Measurements from ENCODE around the gene CRACR2A. TPM values are rescaled to one million over a fixed set of nuclear protein-coding genes. Genes with fewer than 3 reads are reported as not detected.

Gene CRACR2A
- polyA plus RNA-seq, 2 of the 4 experiments (the other 2 are of a cell fraction): 1.1 to 3.8 TPM

- no peak overlapping the region for H3K4me2 ChIP-seq
- ChIA-PET CTCF (interaction anchor here (0.9 to 1.5 kb wide), 3 partner anchors 16 to 179 kb away, joined by 3 to 5 read pairs (median 4); no protein-coding TSS in a partner anchor), POLR2A (no interaction called here)
- 50% methylated on average over 3 of the region's 4 CpGs for WGBS (ENCODE audit: missing lambda C conversion rate)
- ATAC-seq: no peak
- no peaks in the 10 kb centered on the region for H3K9me3 ChIP-seq
- no peak for TF ChIP-seq PHF8 (IDR thresholded peaks at IDR 0.05; ENCODE audit: borderline replicate concordance, low read depth)
- TF ChIP-seq GATA3 (IDR thresholded peaks at IDR 0.05; ENCODE audit: borderline replicate concordance): no peak
- TF ChIP-seq EHMT2 (IDR thresholded peaks at IDR 0.05; ENCODE audit: low read depth): no peak
- TF ChIP-seq ESRRA (IDR thresholded peaks at IDR 0.05; ENCODE audit: borderline replicate concordance, low read length): no peak
- TF ChIP-seq CBX8 (IDR thresholded peaks at IDR 0.05): no peak
- no peak for TF ChIP-seq FOSL2 (IDR thresholded peaks at IDR 0.05)
- no peak for TF ChIP-seq FOSL2 (CRISPR knock-in tag; IDR thresholded peaks at IDR 0.05)
- no peak for TF ChIP-seq HOXA7 (CRISPR knock-in tag; IDR thresholded peaks at IDR 0.05)
- no peak for TF ChIP-seq CHD2 (IDR thresholded peaks at IDR 0.05; ENCODE audit: low read length, partially characterized antibody)
- TF ChIP-seq, protein P1, sequence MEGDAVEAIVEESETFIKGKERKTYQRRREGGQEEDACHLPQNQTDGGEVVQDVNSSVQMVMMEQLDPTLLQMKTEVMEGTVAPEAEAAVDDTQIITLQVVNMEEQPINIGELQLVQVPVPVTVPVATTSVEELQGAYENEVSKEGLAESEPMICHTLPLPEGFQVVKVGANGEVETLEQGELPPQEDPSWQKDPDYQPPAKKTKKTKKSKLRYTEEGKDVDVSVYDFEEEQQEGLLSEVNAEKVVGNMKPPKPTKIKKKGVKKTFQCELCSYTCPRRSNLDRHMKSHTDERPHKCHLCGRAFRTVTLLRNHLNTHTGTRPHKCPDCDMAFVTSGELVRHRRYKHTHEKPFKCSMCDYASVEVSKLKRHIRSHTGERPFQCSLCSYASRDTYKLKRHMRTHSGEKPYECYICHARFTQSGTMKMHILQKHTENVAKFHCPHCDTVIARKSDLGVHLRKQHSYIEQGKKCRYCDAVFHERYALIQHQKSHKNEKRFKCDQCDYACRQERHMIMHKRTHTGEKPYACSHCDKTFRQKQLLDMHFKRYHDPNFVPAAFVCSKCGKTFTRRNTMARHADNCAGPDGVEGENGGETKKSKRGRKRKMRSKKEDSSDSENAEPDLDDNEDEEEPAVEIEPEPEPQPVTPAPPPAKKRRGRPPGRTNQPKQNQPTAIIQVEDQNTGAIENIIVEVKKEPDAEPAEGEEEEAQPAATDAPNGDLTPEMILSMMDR (IDR thresholded peaks at IDR 0.05): no peak
- TF ChIP-seq EP300 (IDR thresholded peaks at IDR 0.05): no peak
- TF ChIP-seq, protein P2, sequence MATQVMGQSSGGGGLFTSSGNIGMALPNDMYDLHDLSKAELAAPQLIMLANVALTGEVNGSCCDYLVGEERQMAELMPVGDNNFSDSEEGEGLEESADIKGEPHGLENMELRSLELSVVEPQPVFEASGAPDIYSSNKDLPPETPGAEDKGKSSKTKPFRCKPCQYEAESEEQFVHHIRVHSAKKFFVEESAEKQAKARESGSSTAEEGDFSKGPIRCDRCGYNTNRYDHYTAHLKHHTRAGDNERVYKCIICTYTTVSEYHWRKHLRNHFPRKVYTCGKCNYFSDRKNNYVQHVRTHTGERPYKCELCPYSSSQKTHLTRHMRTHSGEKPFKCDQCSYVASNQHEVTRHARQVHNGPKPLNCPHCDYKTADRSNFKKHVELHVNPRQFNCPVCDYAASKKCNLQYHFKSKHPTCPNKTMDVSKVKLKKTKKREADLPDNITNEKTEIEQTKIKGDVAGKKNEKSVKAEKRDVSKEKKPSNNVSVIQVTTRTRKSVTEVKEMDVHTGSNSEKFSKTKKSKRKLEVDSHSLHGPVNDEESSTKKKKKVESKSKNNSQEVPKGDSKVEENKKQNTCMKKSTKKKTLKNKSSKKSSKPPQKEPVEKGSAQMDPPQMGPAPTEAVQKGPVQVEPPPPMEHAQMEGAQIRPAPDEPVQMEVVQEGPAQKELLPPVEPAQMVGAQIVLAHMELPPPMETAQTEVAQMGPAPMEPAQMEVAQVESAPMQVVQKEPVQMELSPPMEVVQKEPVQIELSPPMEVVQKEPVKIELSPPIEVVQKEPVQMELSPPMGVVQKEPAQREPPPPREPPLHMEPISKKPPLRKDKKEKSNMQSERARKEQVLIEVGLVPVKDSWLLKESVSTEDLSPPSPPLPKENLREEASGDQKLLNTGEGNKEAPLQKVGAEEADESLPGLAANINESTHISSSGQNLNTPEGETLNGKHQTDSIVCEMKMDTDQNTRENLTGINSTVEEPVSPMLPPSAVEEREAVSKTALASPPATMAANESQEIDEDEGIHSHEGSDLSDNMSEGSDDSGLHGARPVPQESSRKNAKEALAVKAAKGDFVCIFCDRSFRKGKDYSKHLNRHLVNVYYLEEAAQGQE (IDR thresholded peaks at IDR 0.05): no peak
- no peak for TF ChIP-seq ZFP36 (IDR thresholded peaks at IDR 0.05; ENCODE audit: borderline replicate concordance, partially characterized antibody)
- no peak for TF ChIP-seq SMC3 (IDR thresholded peaks at IDR 0.05)
- no peak for TF ChIP-seq MYC (IDR thresholded peaks at IDR 0.05; ENCODE audit: borderline replicate concordance, low read length)
- TF ChIP-seq ZSCAN20 (CRISPR knock-in tag; IDR thresholded peaks at IDR 0.05): no peak
- no peak for TF ChIP-seq RAD21 (conservative IDR thresholded peaks at IDR 0.05 in 1 of 2, IDR thresholded peaks at IDR 0.05 in 1 of 2)
- no peaks in the 10 kb centered on the region for H3K4me1 ChIP-seq
- H3K27ac ChIP-seq: no peak overlapping the region
- no peak for DNase-seq (ENCODE audit: low read depth in 1 of 2, low spot score in 1 of 2)
- no peak overlapping the region for H3K4me3 ChIP-seq
- no peak for FAIRE-seq
Measured at GRCh38 chr12:3624273-3624672, 128.6 kb downstream of the CRACR2A start.

DNA sequence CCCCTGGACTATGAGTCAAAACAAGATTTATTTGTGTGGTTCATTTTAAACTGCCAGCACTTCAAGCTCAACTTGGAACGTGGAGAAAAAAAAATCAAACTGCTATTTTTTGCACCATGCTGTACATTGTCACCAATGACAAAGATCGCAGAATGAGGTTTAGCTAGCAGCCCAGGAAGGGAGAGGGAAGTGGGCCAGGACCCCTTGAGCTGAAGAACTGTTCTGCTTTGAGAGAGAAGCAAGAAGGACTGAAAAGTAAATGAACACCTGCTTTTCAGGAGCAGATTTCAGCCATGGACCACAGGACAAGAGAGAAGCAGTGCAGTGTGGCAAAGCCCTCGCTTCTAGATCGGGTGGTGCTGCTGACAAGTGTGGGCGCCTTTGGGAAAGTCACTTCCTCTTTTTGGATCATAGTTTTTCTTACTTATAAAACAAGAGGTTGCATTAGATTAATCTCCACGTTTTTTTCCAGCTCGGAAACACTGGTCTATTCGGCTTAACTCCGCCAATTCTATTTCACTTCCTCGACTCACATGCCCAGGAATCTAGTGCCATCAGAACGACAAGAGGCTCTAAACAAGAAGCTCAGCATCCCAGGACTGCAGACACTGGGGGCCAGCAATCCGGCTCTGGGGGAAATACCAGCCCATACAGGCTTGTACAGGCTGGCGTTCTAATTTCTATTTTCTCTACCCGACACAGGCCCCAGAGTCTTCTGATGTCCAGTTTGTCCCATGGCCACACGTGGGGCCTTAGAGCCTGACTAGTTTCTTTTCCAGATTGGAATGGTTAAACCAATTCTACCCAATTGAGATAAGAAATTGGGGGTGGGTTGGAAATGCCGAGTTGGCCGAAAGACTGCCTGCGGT lies 129.9 kb downstream of the CRACR2A start:
- no peak for FAIRE-seq
- Histone ChIP-seq H3K4me1 (no peaks in the 10 kb centered on the region), H3K27ac (no peak overlapping the region), H3K4me2 (no peak overlapping the region), H3K4me3 (no peak overlapping the region), H3K9me3 (no peaks in the 10 kb centered on the region)
- no peak for TF ChIP-seq RARB (CRISPR knock-in tag; IDR thresholded peaks at IDR 0.05)
- TF ChIP-seq RFX5 (IDR thresholded peaks at IDR 0.05): no peak
- no peak for TF ChIP-seq CHD2 (IDR thresholded peaks at IDR 0.05; ENCODE audit: low read length, partially characterized antibody)
- TF ChIP-seq ZSCAN20 (CRISPR knock-in tag; IDR thresholded peaks at IDR 0.05): no peak
- TF ChIP-seq, protein P3, sequence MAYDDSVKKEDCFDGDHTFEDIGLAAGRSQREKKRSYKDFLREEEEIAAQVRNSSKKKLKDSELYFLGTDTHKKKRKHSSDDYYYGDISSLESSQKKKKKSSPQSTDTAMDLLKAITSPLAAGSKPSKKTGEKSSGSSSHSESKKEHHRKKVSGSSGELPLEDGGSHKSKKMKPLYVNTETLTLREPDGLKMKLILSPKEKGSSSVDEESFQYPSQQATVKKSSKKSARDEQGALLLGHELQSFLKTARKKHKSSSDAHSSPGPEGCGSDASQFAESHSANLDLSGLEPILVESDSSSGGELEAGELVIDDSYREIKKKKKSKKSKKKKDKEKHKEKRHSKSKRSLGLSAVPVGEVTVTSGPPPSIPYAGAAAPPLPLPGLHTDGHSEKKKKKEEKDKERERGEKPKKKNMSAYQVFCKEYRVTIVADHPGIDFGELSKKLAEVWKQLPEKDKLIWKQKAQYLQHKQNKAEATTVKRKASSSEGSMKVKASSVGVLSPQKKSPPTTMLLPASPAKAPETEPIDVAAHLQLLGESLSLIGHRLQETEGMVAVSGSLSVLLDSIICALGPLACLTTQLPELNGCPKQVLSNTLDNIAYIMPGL (CRISPR knock-in tag; IDR thresholded peaks at IDR 0.05; ENCODE audit: borderline replicate concordance): no peak
- TF ChIP-seq SMC3 (IDR thresholded peaks at IDR 0.05): no peak
- no peak for TF ChIP-seq KDM5A (IDR thresholded peaks at IDR 0.05)
- WGBS (ENCODE audit: missing lambda C conversion rate): 55% methylated on average over 18 of the region's 18 CpGs
- POLR2A ChIA-PET: no interaction called here
- ATAC-seq: no peak
- DNase-seq (ENCODE audit: low read depth in 1 of 2, low spot score in 1 of 2): no peak
- CTCF ChIA-PET: interaction anchor here (0.6 to 1.2 kb wide), 4 partner anchors 8 to 849 kb away, joined by 3 to 4 read pairs (median 3); no protein-coding TSS in a partner anchor

Data from A549 (cell line).